Stimulated activated memory B cell treated with anti-CD40 and anti-IgM and Interleukin-4, amounts not matched to agents 10 μg/mL and 1 μg/mL and 100 μg/mL, for 72 hours (primary cell): ENCODE results near the gene KCNK10.

ENCODE experiments used
- ATAC-seq: fragments of 150-1000 bp; cut with Tn5 transposase; 2 replicates; pipeline ENCODE4 v1.10.0; 2021
- H3K27ac Mint-ChIP-seq: one replicate; pipeline ENCODE4 v1.8.0; 2022; ENCODE audit warnings: mild to moderate bottlenecking, mixed read lengths
- H3K27me3 Mint-ChIP-seq: one replicate; pipeline ENCODE4 v1.8.0; 2022; ENCODE audit warnings: mixed read lengths
- H3K36me3 Mint-ChIP-seq: one replicate; pipeline ENCODE4 v1.8.0; 2022; ENCODE audit warnings: mixed read lengths
- H3K4me1 Mint-ChIP-seq: one replicate; pipeline ENCODE4 v1.8.0; 2022; ENCODE audit warnings: mixed read lengths
- H3K4me3 Mint-ChIP-seq: one replicate; pipeline ENCODE4 v1.8.0; 2022; ENCODE audit warnings: mild to moderate bottlenecking, moderate library complexity, mixed read lengths
- H3K9me3 Mint-ChIP-seq: one replicate; pipeline ENCODE4 v1.8.0; 2022; ENCODE audit warnings: mixed read lengths

KCNK10 gene

GRCh38 chr14:88199882-88200281, 123.2 kb downstream of the KCNK10 start:
- H3K27me3 Mint-ChIP-seq, result peaks cover 61% of the 10 kb centered on the region

GRCh38 chr14:88198446-88198845, 124.6 kb downstream of the KCNK10 start:
- no peak overlapping the region for H3K4me3 Mint-ChIP-seq
- no peaks in the 10 kb centered on the region for H3K9me3 Mint-ChIP-seq
- no peaks in the 10 kb centered on the region for H3K4me1 Mint-ChIP-seq
- H3K27ac Mint-ChIP-seq, result no peak overlapping the region
- no peak for ATAC-seq
- peaks cover 52% of the 10 kb centered on the region for H3K27me3 Mint-ChIP-seq
- no peaks in the 10 kb centered on the region for H3K36me3 Mint-ChIP-seq

More at GRCh38 chr14:88199882-88200281, 123.2 kb downstream of the KCNK10 start:
- no peaks in the 10 kb centered on the region for H3K4me1 Mint-ChIP-seq
- no peaks in the 10 kb centered on the region for H3K9me3 Mint-ChIP-seq
- no peak for ATAC-seq
- H3K27ac Mint-ChIP-seq, result no peak overlapping the region
- H3K4me3 Mint-ChIP-seq, result no peak overlapping the region
- H3K36me3 Mint-ChIP-seq, result no peaks in the 10 kb centered on the region

GRCh38 chr14:88196925-88197324, 126.1 kb downstream of the KCNK10 start:
- Mint-ChIP-seq H3K4me1 (no peaks in the 10 kb centered on the region), H3K27me3 (peaks cover 40% of the 10 kb centered on the region), H3K36me3 (no peaks in the 10 kb centered on the region), H3K9me3 (no peaks in the 10 kb centered on the region), H3K27ac (no peak overlapping the region), H3K4me3 (no peak overlapping the region)
- no peak for ATAC-seq

GRCh38 chr14:88196116-88196890, 126.8 kb downstream of the KCNK10 start:
- no peaks in the 10 kb centered on the region for H3K36me3 Mint-ChIP-seq
- H3K27ac Mint-ChIP-seq, result no peak overlapping the region
- ATAC-seq, result no peak
- no peaks in the 10 kb centered on the region for H3K9me3 Mint-ChIP-seq
- peaks cover 40% of the 10 kb centered on the region for H3K27me3 Mint-ChIP-seq
- no peak overlapping the region for H3K4me3 Mint-ChIP-seq
- no peaks in the 10 kb centered on the region for H3K4me1 Mint-ChIP-seq

- ATAC-seq, result no peak
- no peak overlapping the region for H3K27ac Mint-ChIP-seq
- no peaks in the 10 kb centered on the region for H3K36me3 Mint-ChIP-seq
- H3K4me1 Mint-ChIP-seq, result no peaks in the 10 kb centered on the region
- H3K9me3 Mint-ChIP-seq, result no peaks in the 10 kb centered on the region
- peaks cover 40% of the 10 kb centered on the region for H3K27me3 Mint-ChIP-seq
- no peak overlapping the region for H3K4me3 Mint-ChIP-seq
Observed at GRCh38 chr14:88195676-88196075, 127.4 kb downstream of the KCNK10 start.

- H3K27me3 Mint-ChIP-seq, result peaks cover 29% of the 10 kb centered on the region
- no peaks in the 10 kb centered on the region for H3K9me3 Mint-ChIP-seq
- H3K4me1 Mint-ChIP-seq, result peaks cover 1% of the 10 kb centered on the region
- no peaks in the 10 kb centered on the region for H3K36me3 Mint-ChIP-seq
- H3K27ac Mint-ChIP-seq, result no peak overlapping the region
- no peak for ATAC-seq
- H3K4me3 Mint-ChIP-seq, result no peak overlapping the region
Observed at GRCh38 chr14:88194531-88194930, 128.5 kb downstream of the KCNK10 start.

GRCh38 chr14:88191605-88192004, 131.5 kb downstream of the KCNK10 start:
- Mint-ChIP-seq H3K36me3 (no peaks in the 10 kb centered on the region), H3K4me1 (peaks cover 20% of the 10 kb centered on the region), H3K27ac (no peak overlapping the region), H3K9me3 (no peaks in the 10 kb centered on the region), H3K27me3 (peaks cover 23% of the 10 kb centered on the region), H3K4me3 (no peak overlapping the region)
- no peak for ATAC-seq

- no peaks in the 10 kb centered on the region for H3K9me3 Mint-ChIP-seq
- no peaks in the 10 kb centered on the region for H3K36me3 Mint-ChIP-seq
- ATAC-seq, result peak; percentile 74
- peak overlapping the region; percentile 41 for H3K4me3 Mint-ChIP-seq
- H3K4me1 Mint-ChIP-seq, result peaks cover 20% of the 10 kb centered on the region
- H3K27ac Mint-ChIP-seq, result peak overlapping the region; percentile 20
- H3K27me3 Mint-ChIP-seq, result peaks cover 9% of the 10 kb centered on the region
Observed at GRCh38 chr14:88189417-88190191, 133.5 kb downstream of the KCNK10 start.

GRCh38 chr14:88188745-88189416, 134.2 kb downstream of the KCNK10 start:
- peaks cover 9% of the 10 kb centered on the region for H3K27me3 Mint-ChIP-seq
- peaks cover 20% of the 10 kb centered on the region for H3K4me1 Mint-ChIP-seq
- peak overlapping the region; percentile 20 for H3K27ac Mint-ChIP-seq
- peak; percentile 65 for ATAC-seq
- H3K4me3 Mint-ChIP-seq, result peak overlapping the region; percentile 41
- no peaks in the 10 kb centered on the region for H3K9me3 Mint-ChIP-seq
- no peaks in the 10 kb centered on the region for H3K36me3 Mint-ChIP-seq

- Mint-ChIP-seq H3K27ac (no peak overlapping the region), H3K27me3 (peaks cover 9% of the 10 kb centered on the region), H3K4me3 (no peak overlapping the region), H3K36me3 (no peaks in the 10 kb centered on the region), H3K4me1 (peaks cover 26% of the 10 kb centered on the region), H3K9me3 (no peaks in the 10 kb centered on the region)
- no peak for ATAC-seq
Observed at GRCh38 chr14:88185843-88186242, 137.2 kb downstream of the KCNK10 start.

GRCh38 chr14:88184956-88185355, 138.1 kb downstream of the KCNK10 start:
- H3K9me3 Mint-ChIP-seq, result no peaks in the 10 kb centered on the region
- H3K27me3 Mint-ChIP-seq, result peaks cover 9% of the 10 kb centered on the region
- H3K36me3 Mint-ChIP-seq, result no peaks in the 10 kb centered on the region
- ATAC-seq, result no peak
- peaks cover 35% of the 10 kb centered on the region for H3K4me1 Mint-ChIP-seq
- no peak overlapping the region for H3K4me3 Mint-ChIP-seq
- H3K27ac Mint-ChIP-seq, result no peak overlapping the region

GRCh38 chr14:88181072-88181471, 142.0 kb downstream of the KCNK10 start:
- Mint-ChIP-seq H3K36me3 (no peaks in the 10 kb centered on the region), H3K4me3 (no peak overlapping the region), H3K27ac (no peak overlapping the region), H3K9me3 (no peaks in the 10 kb centered on the region), H3K4me1 (peaks cover 28% of the 10 kb centered on the region), H3K27me3 (no peaks in the 10 kb centered on the region)
- peak; percentile 66 for ATAC-seq

- Mint-ChIP-seq H3K4me1 (peaks cover 28% of the 10 kb centered on the region), H3K9me3 (no peaks in the 10 kb centered on the region), H3K36me3 (no peaks in the 10 kb centered on the region), H3K4me3 (no peak overlapping the region), H3K27me3 (no peaks in the 10 kb centered on the region), H3K27ac (peak overlapping the region; percentile 9)
- ATAC-seq, result peak; percentile 73
Observed at GRCh38 chr14:88179716-88180115, 143.4 kb downstream of the KCNK10 start.

GRCh38 chr14:88170333-88170732, 152.7 kb downstream of the KCNK10 start:
- H3K9me3 Mint-ChIP-seq, result no peaks in the 10 kb centered on the region
- no peaks in the 10 kb centered on the region for H3K36me3 Mint-ChIP-seq
- H3K27me3 Mint-ChIP-seq, result peaks cover 37% of the 10 kb centered on the region
- H3K4me1 Mint-ChIP-seq, result peaks cover 2% of the 10 kb centered on the region
- H3K4me3 Mint-ChIP-seq, result no peak overlapping the region
- no peak for ATAC-seq
- H3K27ac Mint-ChIP-seq, result no peak overlapping the region

GRCh38 chr14:88168498-88169165, 154.4 kb downstream of the KCNK10 start:
- peak; percentile 84 for ATAC-seq
- no peak overlapping the region for H3K4me3 Mint-ChIP-seq

More at GRCh38 chr14:88168498-88169165, 154.4 kb downstream of the KCNK10 start:
- Mint-ChIP-seq H3K36me3 (no peaks in the 10 kb centered on the region), H3K4me1 (peaks cover 10% of the 10 kb centered on the region), H3K9me3 (no peaks in the 10 kb centered on the region), H3K27ac (no peak overlapping the region), H3K27me3 (peaks cover 52% of the 10 kb centered on the region)
